ENCODE measurements around the gene ZFX. TPM values are rescaled to one million over a fixed set of nuclear protein-coding genes. Genes with fewer than 3 reads are reported as not detected.

The ZFX gene
- total and polyA plus RNA-seq, 2 of the 8 experiments (the other 6 are each of a cell fraction or from before 2014, with no cell fraction given), result 2.8 to 22.0 TPM

DNA sequence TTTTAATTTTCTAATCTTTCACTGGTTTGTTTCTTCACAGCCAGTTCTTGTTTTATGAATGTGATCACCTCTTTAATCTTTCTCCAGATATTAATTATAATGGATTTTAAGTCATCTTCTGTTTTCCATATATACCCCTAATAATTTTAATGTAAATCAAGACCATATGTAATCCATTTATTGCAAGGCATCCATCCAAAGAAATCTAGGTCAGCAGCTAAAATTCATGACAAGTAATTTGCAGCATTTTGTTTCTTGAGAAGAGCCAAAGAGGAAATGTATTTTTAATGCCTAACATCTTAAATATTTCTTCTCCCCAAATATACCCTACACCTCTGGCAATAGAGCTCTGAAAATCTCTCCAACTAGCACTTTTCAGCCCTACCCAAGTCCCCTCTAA lies 83.3 kb downstream of the ZFX start:
- no peaks in the 10 kb centered on the region for H3K23me2 ChIP-seq (ENCODE audit: low read depth, low read length)
- no peak overlapping the region for H4K8ac ChIP-seq (ENCODE audit: extremely low read depth, insufficient read depth, low read length)
- H4K91ac ChIP-seq (replicated peaks; ENCODE audit: insufficient read length, low read length), result no peak overlapping the region
- H3K18ac ChIP-seq (ENCODE audit: extremely low read depth, low read length), result no peak overlapping the region
- no peak overlapping the region for H4K5ac ChIP-seq (ENCODE audit: insufficient read length, low read depth, low read length)
- no peaks in the 10 kb centered on the region for H4K20me1 ChIP-seq (replicated peaks in 1 of 2; ENCODE audit: control insufficient read depth in 1 of 2, insufficient read depth in 2 of 2, low read length in 2 of 2)
- no peak overlapping the region for H2BK15ac ChIP-seq (ENCODE audit: low read length)
- no peaks in the 10 kb centered on the region for H3K9me3 ChIP-seq (ENCODE audit: insufficient read depth in 2 of 2, low read depth in 1 of 2, low read length in 1 of 2)
- no peak overlapping the region for H3K14ac ChIP-seq (ENCODE audit: insufficient read length)
- DNase-seq (ENCODE audit: low read depth in 1 of 2, low spot score in 2 of 2), result no peak
- no peaks in the 10 kb centered on the region for H3K4me1 ChIP-seq (replicated peaks in 1 of 4; ENCODE audit: control insufficient read depth in 3 of 4, insufficient read depth in 4 of 4, low read length in 3 of 4)
- no peaks in the 10 kb centered on the region for H3K36me3 ChIP-seq (ENCODE audit: control insufficient read depth in 2 of 4, insufficient read depth in 4 of 4, low read length in 3 of 4)
- no peaks in the 10 kb centered on the region for H3K79me1 ChIP-seq (ENCODE audit: low read depth, low read length)
- H2BK5ac ChIP-seq (ENCODE audit: low read depth, low read length), result no peak overlapping the region
- H2BK12ac ChIP-seq (ENCODE audit: low read depth, low read length), result no peak overlapping the region
- no peak for TF ChIP-seq NRF1 (IDR thresholded peaks at IDR 0.05; ENCODE audit: low read depth, low read length)
- H3K4me3 ChIP-seq (ENCODE audit: extremely low read depth in 1 of 4, insufficient read depth in 2 of 4, low read depth in 3 of 4, low read length in 4 of 4), result no peak overlapping the region
- H3K4ac ChIP-seq (replicated peaks; ENCODE audit: insufficient read length, low read depth, low read length), result no peak overlapping the region
- no peak overlapping the region for H3K56ac ChIP-seq (replicated peaks; ENCODE audit: insufficient read length, low read depth, low read length)
- H2AK5ac ChIP-seq (ENCODE audit: low read depth, low read length), result no peak overlapping the region
- no peak overlapping the region for H2AFZ ChIP-seq (ENCODE audit: low read length)
- H3K4me2 ChIP-seq (ENCODE audit: insufficient read depth in 1 of 2, low read depth in 2 of 2, low read length in 2 of 2), result no peak overlapping the region
- H3K27me3 ChIP-seq (replicated peaks in 1 of 4; ENCODE audit: control insufficient read depth in 3 of 4, extremely low read depth in 1 of 4, insufficient read depth in 3 of 4, low read length in 3 of 4), result no peaks in the 10 kb centered on the region
- no peak for FAIRE-seq
- POLR2A ChIA-PET (ENCODE audit: partially characterized antibody), result no interaction called here
- no peak overlapping the region for H3K9ac ChIP-seq (replicated peaks in 1 of 4; ENCODE audit: extremely low read depth in 1 of 4, low read depth in 3 of 4, low read length in 3 of 4)
- CTCF ChIA-PET (ENCODE audit: partially characterized antibody), result interaction anchor here (1.0 kb wide), 1 partner anchor 27 kb away, joined by 3 read pairs; no protein-coding TSS in a partner anchor
- H3K27ac ChIP-seq (ENCODE audit: low read depth, low read length), result no peak overlapping the region
- no peaks in the 10 kb centered on the region for H3K79me2 ChIP-seq (ENCODE audit: control insufficient read depth in 1 of 2, insufficient read depth in 2 of 2, low read length in 2 of 2)
- H3K23ac ChIP-seq (ENCODE audit: insufficient read length), result no peak overlapping the region
- no peak overlapping the region for H2BK120ac ChIP-seq (replicated peaks; ENCODE audit: low read depth, low read length)
- H2BK20ac ChIP-seq (ENCODE audit: low read length), result no peak overlapping the region

Measured in H1 (cell line).